GM18511 (cell line): ENCODE results near the gene VAV2.

Source experiments
- ATAC-seq: cut with Tn5 transposase; IDR thresholded peaks from one replicate; pipeline ENCODE4 v1.9.1; 2021; ENCODE audit warnings: mild to moderate bottlenecking, moderate library complexity; ENCODE audit not compliant: unreplicated experiment

VAV2 gene

GRCh38 chr9:133842174-133842573, 149.9 kb downstream of the VAV2 start:
- ATAC-seq: no peak

GRCh38 chr9:133841167-133841812, 150.8 kb downstream of the VAV2 start:
- no peak for ATAC-seq

- no peak for ATAC-seq
These were observed 152.2 kb downstream of the VAV2 start for GRCh38 chr9:133839822-133840329.

GRCh38 chr9:133838859-133839507, 153.1 kb downstream of the VAV2 start:
- ATAC-seq: no peak

- ATAC-seq: no peak
These were observed 154.2 kb downstream of the VAV2 start for GRCh38 chr9:133837627-133838597.

- ATAC-seq: no peak
These were observed 155.3 kb downstream of the VAV2 start for GRCh38 chr9:133836818-133837217.

GRCh38 chr9:133836001-133836758, 155.9 kb downstream of the VAV2 start:
- no peak for ATAC-seq

- ATAC-seq: no peak
These were observed 156.7 kb downstream of the VAV2 start for GRCh38 chr9:133835262-133835901.

GRCh38 chr9:133834080-133834976, 157.8 kb downstream of the VAV2 start:
- no peak for ATAC-seq

GRCh38 chr9:133833388-133834025, 158.6 kb downstream of the VAV2 start:
- ATAC-seq: no peak

GRCh38 chr9:133832877-133833276, 159.2 kb downstream of the VAV2 start:
- no peak for ATAC-seq

- no peak for ATAC-seq
These were observed 161.4 kb downstream of the VAV2 start for GRCh38 chr9:133830711-133831110.

- no peak for ATAC-seq
These were observed 161.8 kb downstream of the VAV2 start for GRCh38 chr9:133830310-133830709.

- no peak for ATAC-seq
These were observed 163.7 kb downstream of the VAV2 start for GRCh38 chr9:133828338-133828997.

- ATAC-seq: no peak
These were observed 165.6 kb downstream of the VAV2 start for GRCh38 chr9:133826289-133827085.

- no peak for ATAC-seq
These were observed 166.4 kb downstream of the VAV2 start for GRCh38 chr9:133825555-133826218.

- no peak for ATAC-seq
These were observed 167.3 kb downstream of the VAV2 start for GRCh38 chr9:133824802-133825186.
